ENCODE measurements around the gene SCFD2. TPM values are rescaled to one million over a fixed set of nuclear protein-coding genes. Genes with fewer than 3 reads are reported as not detected.

The SCFD2 gene
- total RNA-seq, 1 experiment from 2014 or later = 8.4 TPM

- Histone ChIP-seq H3K4me3 (ENCODE audit: low read depth, low read length, poor library complexity, severe bottlenecking) (no peak overlapping the region), H3K27me3 (replicated peaks; ENCODE audit: insufficient read depth, low read depth, low read length, poor library complexity) (no peaks in the 10 kb centered on the region), H3K36me3 (ENCODE audit: insufficient read depth, low read length, poor library complexity, severe bottlenecking) (no peaks in the 10 kb centered on the region), H3K4me1 (ENCODE audit: insufficient read depth, low read length, poor library complexity, severe bottlenecking) (no peaks in the 10 kb centered on the region), H3K9me3 (ENCODE audit: low read depth, low read length, poor library complexity, severe bottlenecking) (no peaks in the 10 kb centered on the region), H3K27ac (ENCODE audit: low read depth, low read length, poor library complexity, severe bottlenecking) (no peak overlapping the region)
- ChIA-PET CTCF (no interaction called here), POLR2A (ENCODE audit: low non-redundant PET) (no interaction called here)
- no peak for TF ChIP-seq EZH2 (IDR thresholded peaks at IDR 0.05; ENCODE audit: borderline replicate concordance, low read depth, low read length, poor library complexity, severe bottlenecking)
- TF ChIP-seq CTCF (conservative IDR thresholded peaks at IDR 0.05; ENCODE audit: low read depth, low read length) = no peak
- intact Hi-C loops (cut with micrococcal nuclease; ENCODE audit: unreplicated experiment) = no loop called here
- BruUV-seq (replicated peaks) = no TSS peak
- DNase-seq (ENCODE audit: low spot score) = no peak
Observed at GRCh38 chr4:53173576-53173975, 192.3 kb downstream of the SCFD2 start.

- no peak for DNase-seq (ENCODE audit: low spot score)
- H3K27me3 ChIP-seq (replicated peaks; ENCODE audit: insufficient read depth, low read depth, low read length, poor library complexity) = no peaks in the 10 kb centered on the region
- no peaks in the 10 kb centered on the region for H3K36me3 ChIP-seq (ENCODE audit: insufficient read depth, low read length, poor library complexity, severe bottlenecking)
- intact Hi-C loops (cut with micrococcal nuclease; ENCODE audit: unreplicated experiment) = no loop called here
- BruUV-seq (replicated peaks) = no TSS peak
- POLR2A ChIA-PET (ENCODE audit: low non-redundant PET) = no interaction called here
- TF ChIP-seq EZH2 (IDR thresholded peaks at IDR 0.05; ENCODE audit: borderline replicate concordance, low read depth, low read length, poor library complexity, severe bottlenecking) (no peak), CTCF (conservative IDR thresholded peaks at IDR 0.05; ENCODE audit: low read depth, low read length) (no peak)
- H3K4me1 ChIP-seq (ENCODE audit: insufficient read depth, low read length, poor library complexity, severe bottlenecking) = no peaks in the 10 kb centered on the region
- H3K27ac ChIP-seq (ENCODE audit: low read depth, low read length, poor library complexity, severe bottlenecking) = no peak overlapping the region
- CTCF ChIA-PET = no interaction called here
- no peaks in the 10 kb centered on the region for H3K9me3 ChIP-seq (ENCODE audit: low read depth, low read length, poor library complexity, severe bottlenecking)
- H3K4me3 ChIP-seq (ENCODE audit: low read depth, low read length, poor library complexity, severe bottlenecking) = no peak overlapping the region
Observed at GRCh38 chr4:53171797-53172196, 194.1 kb downstream of the SCFD2 start.

GRCh38 chr4:53169695-53170617 lies 195.9 kb downstream of the SCFD2 start:
- ChIA-PET CTCF (no interaction called here), POLR2A (ENCODE audit: low non-redundant PET) (no interaction called here)
- intact Hi-C loops (cut with micrococcal nuclease; ENCODE audit: unreplicated experiment) = no loop called here
- H3K36me3 ChIP-seq (ENCODE audit: insufficient read depth, low read length, poor library complexity, severe bottlenecking) = no peaks in the 10 kb centered on the region
- no peaks in the 10 kb centered on the region for H3K9me3 ChIP-seq (ENCODE audit: low read depth, low read length, poor library complexity, severe bottlenecking)
- no TSS peak for BruUV-seq (replicated peaks)
- no peaks in the 10 kb centered on the region for H3K27me3 ChIP-seq (replicated peaks; ENCODE audit: insufficient read depth, low read depth, low read length, poor library complexity)
- no peak overlapping the region for H3K4me3 ChIP-seq (ENCODE audit: low read depth, low read length, poor library complexity, severe bottlenecking)
- no peaks in the 10 kb centered on the region for H3K4me1 ChIP-seq (ENCODE audit: insufficient read depth, low read length, poor library complexity, severe bottlenecking)
- TF ChIP-seq EZH2 (IDR thresholded peaks at IDR 0.05; ENCODE audit: borderline replicate concordance, low read depth, low read length, poor library complexity, severe bottlenecking) (no peak), CTCF (conservative IDR thresholded peaks at IDR 0.05; ENCODE audit: low read depth, low read length) (no peak)
- no peak for DNase-seq (ENCODE audit: low spot score)
- no peak overlapping the region for H3K27ac ChIP-seq (ENCODE audit: low read depth, low read length, poor library complexity, severe bottlenecking)

All from A673 (cell line).